Activated T-helper 2 cell treated with anti-CD3 and anti-CD28 coated beads, Interferon-gamma antibody, Interleukin-2, Interleukin-4, amounts not matched to agents 10 μg/mL and 5 μg/mL and 100 μg/mL, durations not matched to agents 14 hours and 24 hours and 36 hours (primary cell): ENCODE measurements around the gene PLEKHG4. TPM values are rescaled to one million over a fixed set of nuclear protein-coding genes. Genes with fewer than 3 reads are reported as not detected.
A peak's percentile ranks its signal among the peaks of the same experiment; 100 is the strongest.

Experiments used
- DNase-seq: peaks from one replicate; pipeline ENCODE4 v3.0.0; 2021; ENCODE audit warnings: low spot score
- H3K27ac Mint-ChIP-seq: one replicate; pipeline ENCODE4 v1.8.0; 2021; ENCODE audit warnings: mixed read lengths
- H3K27me3 Mint-ChIP-seq: one replicate; pipeline ENCODE4 v1.8.0; 2021; ENCODE audit warnings: low read depth, mixed read lengths
- H3K36me3 Mint-ChIP-seq: one replicate; pipeline ENCODE4 v1.8.0; 2021; ENCODE audit warnings: low read depth, mixed read lengths
- H3K4me1 Mint-ChIP-seq: one replicate; pipeline ENCODE4 v1.8.0; 2021; ENCODE audit warnings: low read depth, mixed read lengths
- H3K4me3 Mint-ChIP-seq: one replicate; pipeline ENCODE4 v1.8.0; 2021; ENCODE audit warnings: low read depth, mild to moderate bottlenecking, moderate library complexity, mixed read lengths
- H3K9me3 Mint-ChIP-seq: one replicate; pipeline ENCODE4 v1.8.0; 2021; ENCODE audit warnings: mixed read lengths
- intact Hi-C: fragments of 100-400 bp; cut with micrococcal nuclease; formaldehyde crosslinking; loops from one replicate; pipeline ENCODE4 v1.15.1; 2023
- total RNA-seq: library from RNA; stranded (reverse); gene quantifications from 2 replicates; pipeline ENCODE4 v1.2.3, GENCODE V29; 2022

The PLEKHG4 gene
- total RNA-seq, 1 donor from 2014 or later = 30.4 TPM

- H3K9me3 Mint-ChIP-seq = no peaks in the 10 kb centered on the region
- intact Hi-C loops = loop anchor here (2.0 kb wide), 2 partner anchors 31 to 61 kb away; partner anchors contain the start of gene FHOD1
- H3K27ac Mint-ChIP-seq = peak overlapping the region; percentile 86
- peak overlapping the region; percentile 84 for H3K4me3 Mint-ChIP-seq
- peaks cover 24% of the 10 kb centered on the region for H3K4me1 Mint-ChIP-seq
- no peaks in the 10 kb centered on the region for H3K27me3 Mint-ChIP-seq
- peaks cover 19% of the 10 kb centered on the region for H3K36me3 Mint-ChIP-seq
- DNase-seq = no peak
Measured at GRCh38 chr16:67277999-67278772, 1.1 kb upstream of the PLEKHG4 start.

GRCh38 chr16:67278773-67279295, 498 bp upstream of the PLEKHG4 start:
- Mint-ChIP-seq H3K36me3 (peaks cover 19% of the 10 kb centered on the region), H3K27ac (peak overlapping the region; percentile 86), H3K4me3 (peak overlapping the region; percentile 84), H3K27me3 (no peaks in the 10 kb centered on the region), H3K4me1 (peaks cover 24% of the 10 kb centered on the region), H3K9me3 (no peaks in the 10 kb centered on the region)
- peak; percentile 44 for DNase-seq
- intact Hi-C loops = loop anchor here (1.0 to 2.0 kb wide), 4 partner anchors 32 to 120 kb away; partner anchors contain the start of gene FHOD1

- Mint-ChIP-seq H3K27ac (no peak overlapping the region), H3K9me3 (no peaks in the 10 kb centered on the region), H3K4me3 (peak overlapping the region; percentile 63), H3K4me1 (peaks cover 22% of the 10 kb centered on the region), H3K36me3 (peaks cover 17% of the 10 kb centered on the region), H3K27me3 (no peaks in the 10 kb centered on the region)
- no peak for DNase-seq
- intact Hi-C loops = no loop called here
Measured at GRCh38 chr16:67280090-67281015, 1.0 kb downstream of the PLEKHG4 start.

- no peak for DNase-seq
- peaks cover 9% of the 10 kb centered on the region for H3K36me3 Mint-ChIP-seq
- no peak overlapping the region for H3K27ac Mint-ChIP-seq
- no peaks in the 10 kb centered on the region for H3K27me3 Mint-ChIP-seq
- no peaks in the 10 kb centered on the region for H3K9me3 Mint-ChIP-seq
- H3K4me1 Mint-ChIP-seq = peaks cover 16% of the 10 kb centered on the region
- no peak overlapping the region for H3K4me3 Mint-ChIP-seq
- intact Hi-C loops = no loop called here
Measured at GRCh38 chr16:67281536-67282446, 2.5 kb downstream of the PLEKHG4 start.

- H3K27ac Mint-ChIP-seq = no peak overlapping the region
- peaks cover 13% of the 10 kb centered on the region for H3K4me1 Mint-ChIP-seq
- peaks cover 6% of the 10 kb centered on the region for H3K36me3 Mint-ChIP-seq
- no peak for DNase-seq
- intact Hi-C loops = no loop called here
- H3K9me3 Mint-ChIP-seq = no peaks in the 10 kb centered on the region
- H3K4me3 Mint-ChIP-seq = no peak overlapping the region
- no peaks in the 10 kb centered on the region for H3K27me3 Mint-ChIP-seq
Measured at GRCh38 chr16:67282447-67282805, 3.1 kb downstream of the PLEKHG4 start.

GRCh38 chr16:67283039-67283825, 3.9 kb downstream of the PLEKHG4 start:
- H3K4me3 Mint-ChIP-seq = no peak overlapping the region
- intact Hi-C loops = no loop called here
- peaks cover 7% of the 10 kb centered on the region for H3K4me1 Mint-ChIP-seq
- no peak for DNase-seq
- no peak overlapping the region for H3K27ac Mint-ChIP-seq
- H3K36me3 Mint-ChIP-seq = peaks cover 3% of the 10 kb centered on the region
- H3K27me3 Mint-ChIP-seq = no peaks in the 10 kb centered on the region
- H3K9me3 Mint-ChIP-seq = no peaks in the 10 kb centered on the region

GRCh38 chr16:67283826-67284555, 4.7 kb downstream of the PLEKHG4 start:
- peaks cover 3% of the 10 kb centered on the region for H3K4me1 Mint-ChIP-seq
- no peak for DNase-seq
- H3K4me3 Mint-ChIP-seq = no peak overlapping the region
- peaks cover 3% of the 10 kb centered on the region for H3K36me3 Mint-ChIP-seq
- H3K27me3 Mint-ChIP-seq = no peaks in the 10 kb centered on the region
- no peaks in the 10 kb centered on the region for H3K9me3 Mint-ChIP-seq
- intact Hi-C loops = no loop called here
- H3K27ac Mint-ChIP-seq = no peak overlapping the region

- DNase-seq = no peak
- Mint-ChIP-seq H3K27me3 (no peaks in the 10 kb centered on the region), H3K27ac (no peak overlapping the region), H3K9me3 (no peaks in the 10 kb centered on the region), H3K36me3 (peaks cover 3% of the 10 kb centered on the region), H3K4me3 (no peak overlapping the region), H3K4me1 (peaks cover 3% of the 10 kb centered on the region)
- intact Hi-C loops = no loop called here
Measured at GRCh38 chr16:67284699-67285646, 5.6 kb downstream of the PLEKHG4 start.

- H3K27me3 Mint-ChIP-seq = no peaks in the 10 kb centered on the region
- no peak overlapping the region for H3K27ac Mint-ChIP-seq
- DNase-seq = no peak
- H3K9me3 Mint-ChIP-seq = no peaks in the 10 kb centered on the region
- intact Hi-C loops = no loop called here
- H3K36me3 Mint-ChIP-seq = peaks cover 3% of the 10 kb centered on the region
- H3K4me1 Mint-ChIP-seq = no peaks in the 10 kb centered on the region
- no peak overlapping the region for H3K4me3 Mint-ChIP-seq
Measured at GRCh38 chr16:67286441-67287235, 7.3 kb downstream of the PLEKHG4 start.

GRCh38 chr16:67287960-67288359, 8.6 kb downstream of the PLEKHG4 start:
- Mint-ChIP-seq H3K9me3 (no peaks in the 10 kb centered on the region), H3K27me3 (no peaks in the 10 kb centered on the region), H3K4me3 (no peak overlapping the region), H3K27ac (no peak overlapping the region), H3K36me3 (peaks cover 1% of the 10 kb centered on the region), H3K4me1 (no peaks in the 10 kb centered on the region)
- DNase-seq = no peak
- intact Hi-C loops = no loop called here
